Lower lobe of right lung (tissue), 2 donors: Measurements from ENCODE around the gene ECHS1. TPM values are rescaled to one million over a fixed set of nuclear protein-coding genes. Genes with fewer than 3 reads are reported as not detected.

Source experiments
- ATAC-seq, 2 donors: fragments of 200-7000 bp; cut with Tn5 transposase; one replicate each; pipeline ENCODE4 v1.9.1; 2020 to 2022; ENCODE audit warnings: mild to moderate bottlenecking in 2 of 2, moderate library complexity in 2 of 2
- DNase-seq: peaks from one replicate; pipeline ENCODE4 v3.0.0-alpha.2; 2020
- H3K27ac ChIP-seq: fragments of 200-600 bp; one replicate; pipeline ENCODE4 v1.8.0; 2022
- H3K27me3 ChIP-seq: fragments of 200-600 bp; one replicate; pipeline ENCODE4 v1.8.0; 2022; ENCODE audit warnings: low read depth
- H3K36me3 ChIP-seq: fragments of 200-600 bp; one replicate; pipeline ENCODE4 v1.8.0; 2022; ENCODE audit warnings: mild to moderate bottlenecking
- H3K4me1 ChIP-seq: fragments of 200-600 bp; one replicate; pipeline ENCODE4 v1.8.0; 2022
- H3K4me3 ChIP-seq: fragments of 200-600 bp; one replicate; pipeline ENCODE4 v1.8.0; 2022; ENCODE audit warnings: mild to moderate bottlenecking
- H3K9me3 ChIP-seq: fragments of 200-600 bp; one replicate; pipeline ENCODE4 v1.8.0; 2022
- intact Hi-C: fragments of 100-400 bp; cut with DNase I; formaldehyde crosslinking; loops from one replicate; pipeline ENCODE4 v1.11.0; 2022
- total RNA-seq: library from RNA; stranded (reverse); fragmentation: NEBNext Ultra II Directional; extraction: Animal tissue kit (Norgen Biotek cat#: 25700); gene quantifications from one replicate; pipeline ENCODE4 v1.2.1, GENCODE V29; 2021
- TF ChIP-seq, protein P1 (sequence below): fragments of 200-600 bp; IDR thresholded peaks from one replicate; pipeline ENCODE4 v1.8.0; 2022; ENCODE audit warnings: antibody characterized with exemption, mild to moderate bottlenecking
- donor health status: DM: no; HTN: yes; CAD: no; lungs with severe emphysema.

ECHS1 gene
- total RNA-seq, 1 donor from 2014 or later = 59.5 TPM

DNA sequence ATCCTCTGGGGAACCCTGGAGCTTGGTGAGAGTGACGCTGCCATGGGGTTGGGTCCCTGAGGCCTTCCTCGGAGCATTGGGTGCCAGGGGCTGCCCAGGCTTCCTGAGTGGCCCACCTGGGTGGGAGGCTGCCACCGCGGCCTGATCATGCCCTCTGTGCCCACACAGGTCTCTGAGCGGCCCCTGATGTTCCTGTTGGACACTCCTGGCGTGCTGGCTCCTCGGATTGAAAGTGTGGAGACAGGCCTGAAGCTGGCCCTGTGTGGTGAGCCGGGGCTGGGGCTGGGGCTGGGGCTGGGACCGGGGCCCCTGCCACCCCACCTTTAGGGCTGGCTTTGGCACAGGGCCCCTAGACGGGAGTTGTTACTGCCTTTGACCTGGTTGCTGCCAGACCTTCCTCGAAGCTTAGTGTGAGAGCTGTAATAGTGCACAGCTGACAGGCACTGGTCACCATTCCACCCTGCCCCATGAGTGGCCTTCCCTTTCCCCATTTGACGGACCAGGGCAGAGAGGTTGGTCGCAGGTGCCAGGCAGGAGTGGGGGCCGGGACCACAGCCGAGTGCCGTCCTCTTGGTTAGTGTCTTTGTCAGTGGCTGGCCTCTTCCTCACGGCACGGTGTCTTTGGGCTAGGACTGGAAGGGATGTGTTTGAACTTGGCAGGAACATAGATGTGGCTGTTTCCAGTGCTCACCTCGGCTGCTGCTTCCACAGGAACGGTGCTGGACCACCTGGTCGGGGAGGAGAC lies 29.0 kb upstream of the ECHS1 start:
- H3K4me1 ChIP-seq = no peaks in the 10 kb centered on the region
- no peaks in the 10 kb centered on the region for H3K9me3 ChIP-seq
- peak; percentile 42 for DNase-seq
- H3K27ac ChIP-seq = peak overlapping the region; percentile 18
- H3K27me3 ChIP-seq = no peaks in the 10 kb centered on the region
- peak in 1 of 2 donors; percentile 16 for ATAC-seq
- intact Hi-C loops = no loop called here
- no peak overlapping the region for H3K4me3 ChIP-seq
- TF ChIP-seq, protein P1, sequence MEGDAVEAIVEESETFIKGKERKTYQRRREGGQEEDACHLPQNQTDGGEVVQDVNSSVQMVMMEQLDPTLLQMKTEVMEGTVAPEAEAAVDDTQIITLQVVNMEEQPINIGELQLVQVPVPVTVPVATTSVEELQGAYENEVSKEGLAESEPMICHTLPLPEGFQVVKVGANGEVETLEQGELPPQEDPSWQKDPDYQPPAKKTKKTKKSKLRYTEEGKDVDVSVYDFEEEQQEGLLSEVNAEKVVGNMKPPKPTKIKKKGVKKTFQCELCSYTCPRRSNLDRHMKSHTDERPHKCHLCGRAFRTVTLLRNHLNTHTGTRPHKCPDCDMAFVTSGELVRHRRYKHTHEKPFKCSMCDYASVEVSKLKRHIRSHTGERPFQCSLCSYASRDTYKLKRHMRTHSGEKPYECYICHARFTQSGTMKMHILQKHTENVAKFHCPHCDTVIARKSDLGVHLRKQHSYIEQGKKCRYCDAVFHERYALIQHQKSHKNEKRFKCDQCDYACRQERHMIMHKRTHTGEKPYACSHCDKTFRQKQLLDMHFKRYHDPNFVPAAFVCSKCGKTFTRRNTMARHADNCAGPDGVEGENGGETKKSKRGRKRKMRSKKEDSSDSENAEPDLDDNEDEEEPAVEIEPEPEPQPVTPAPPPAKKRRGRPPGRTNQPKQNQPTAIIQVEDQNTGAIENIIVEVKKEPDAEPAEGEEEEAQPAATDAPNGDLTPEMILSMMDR = no peak
- peaks cover 85% of the 10 kb centered on the region for H3K36me3 ChIP-seq

DNA sequence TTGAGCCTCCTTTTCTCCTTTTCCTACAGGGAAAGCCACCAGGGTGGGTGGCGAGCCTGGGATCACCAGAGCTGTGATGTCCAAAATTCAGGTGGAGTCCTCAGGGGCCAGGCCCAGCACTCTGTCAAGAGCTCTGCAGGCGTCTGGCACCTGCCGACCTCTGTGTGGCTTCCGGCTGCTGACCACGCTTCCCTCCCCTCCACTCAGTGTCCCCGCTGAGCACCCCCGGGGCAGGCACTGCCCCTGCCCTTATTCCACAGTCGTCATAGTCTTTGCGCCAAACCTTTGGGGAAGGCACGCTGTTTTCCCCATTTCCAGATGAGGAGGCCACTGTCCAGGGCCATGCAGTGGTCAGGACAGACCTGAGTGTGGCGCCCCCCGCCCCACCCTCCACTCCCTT lies 28.3 kb upstream of the ECHS1 start:
- peak in 1 of 2 donors; percentile 22 for ATAC-seq
- intact Hi-C loops = no loop called here
- no peak overlapping the region for H3K4me3 ChIP-seq
- peaks cover 83% of the 10 kb centered on the region for H3K36me3 ChIP-seq
- H3K9me3 ChIP-seq = no peaks in the 10 kb centered on the region
- peak overlapping the region; percentile 39 for H3K27ac ChIP-seq
- TF ChIP-seq, protein P1 = no peak
- H3K27me3 ChIP-seq = no peaks in the 10 kb centered on the region
- no peak for DNase-seq
- no peaks in the 10 kb centered on the region for H3K4me1 ChIP-seq

DNA sequence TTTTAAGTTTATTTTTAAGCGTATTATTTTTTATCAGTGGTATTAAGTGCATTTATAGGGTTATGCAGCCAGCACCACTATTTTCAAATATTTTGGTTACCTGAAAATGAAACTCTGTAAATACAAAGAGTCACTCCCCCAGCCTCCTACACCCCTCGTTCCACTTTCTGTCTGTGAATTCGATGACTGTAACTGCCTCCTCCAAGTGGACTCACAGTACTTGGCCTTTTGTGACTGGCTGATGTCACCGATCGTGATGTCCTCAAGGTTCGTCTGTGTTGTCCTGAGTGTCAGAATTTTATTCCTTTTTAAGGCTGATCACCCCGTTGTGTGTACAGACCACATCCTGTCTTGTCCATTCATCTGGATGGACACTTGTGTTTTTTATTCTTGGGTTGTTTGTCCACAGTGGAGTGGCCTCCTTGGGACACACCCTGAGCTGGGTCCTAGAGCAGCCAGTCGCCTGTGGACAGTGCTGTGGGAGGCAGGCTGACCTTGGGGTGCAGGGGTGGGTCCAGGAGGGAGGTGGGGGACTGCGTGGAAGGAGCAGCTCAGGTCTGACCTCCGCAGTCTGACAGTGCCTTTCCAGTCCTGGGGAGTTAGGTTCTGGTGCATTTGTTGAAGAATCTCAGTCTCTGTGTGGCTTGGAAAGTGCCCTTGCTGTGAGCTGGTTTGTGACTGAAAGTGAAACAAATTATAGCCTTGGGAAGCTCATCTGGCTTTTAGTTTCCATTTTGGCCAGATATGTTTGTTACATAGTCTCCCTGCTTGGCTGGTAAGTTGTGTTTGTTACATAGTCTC lies 27.7 kb upstream of the ECHS1 start:
- ATAC-seq (peak; percentile 14 to 44), DNase-seq (no peak)
- Histone ChIP-seq H3K36me3 (peaks cover 83% of the 10 kb centered on the region), H3K27ac (peak overlapping the region; percentile 39), H3K27me3 (no peaks in the 10 kb centered on the region), H3K9me3 (no peaks in the 10 kb centered on the region), H3K4me1 (peaks cover under 1% of the 10 kb centered on the region), H3K4me3 (no peak overlapping the region)
- intact Hi-C loops = no loop called here
- TF ChIP-seq, protein P1 = no peak

DNA sequence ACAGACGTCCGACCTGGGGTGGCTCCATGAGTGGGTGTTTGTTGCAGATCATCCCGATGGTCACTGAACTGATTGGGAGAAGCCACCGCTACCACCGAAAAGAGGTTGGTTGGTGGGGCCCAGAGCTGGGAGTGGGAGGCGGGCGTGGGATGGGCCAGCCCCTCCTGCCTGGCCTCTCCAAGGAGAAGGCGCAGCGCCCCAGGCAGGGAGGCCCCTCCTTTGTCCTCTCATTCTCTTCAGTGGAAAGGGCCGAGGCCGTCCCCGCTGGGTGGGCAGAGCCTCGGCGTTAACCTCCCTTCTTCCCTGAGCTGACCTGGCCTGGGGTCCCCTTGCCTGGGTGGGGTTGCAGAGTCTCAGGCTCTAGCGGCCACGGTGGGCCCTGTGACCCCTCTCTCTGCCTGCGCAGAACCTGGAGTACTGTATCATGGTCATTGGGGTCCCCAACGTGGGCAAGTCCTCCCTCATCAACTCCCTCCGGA lies 26.0 kb upstream of the ECHS1 start:
- Histone ChIP-seq H3K4me3 (no peak overlapping the region), H3K27me3 (no peaks in the 10 kb centered on the region), H3K9me3 (no peaks in the 10 kb centered on the region), H3K4me1 (peaks cover 12% of the 10 kb centered on the region), H3K36me3 (peaks cover 71% of the 10 kb centered on the region), H3K27ac (no peak overlapping the region)
- DNase-seq (peak; percentile 28), ATAC-seq (no peak)
- TF ChIP-seq, protein P1 = no peak
- intact Hi-C loops = no loop called here

DNA sequence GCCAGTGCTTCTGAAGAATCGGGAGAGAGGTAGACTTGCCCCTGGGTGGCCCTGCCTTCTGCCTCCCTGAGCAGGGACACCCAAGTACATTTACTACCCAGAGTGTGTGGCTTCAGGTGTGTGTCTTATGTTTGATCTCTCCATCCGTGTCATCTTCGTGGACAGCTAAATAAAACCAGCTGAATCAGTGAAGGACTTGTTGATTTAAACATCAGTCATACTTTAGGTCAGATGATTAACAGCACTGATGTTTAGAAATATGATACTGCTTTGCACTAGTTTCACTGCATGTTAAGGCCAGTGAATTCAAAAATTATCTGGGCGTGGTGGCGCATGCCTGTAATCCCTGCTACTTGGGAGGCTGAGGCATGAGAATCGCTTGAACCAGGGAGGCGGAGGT lies 24.8 kb upstream of the ECHS1 start:
- Histone ChIP-seq H3K27me3 (no peaks in the 10 kb centered on the region), H3K36me3 (peaks cover 65% of the 10 kb centered on the region), H3K9me3 (no peaks in the 10 kb centered on the region), H3K4me1 (peaks cover 18% of the 10 kb centered on the region), H3K27ac (no peak overlapping the region), H3K4me3 (no peak overlapping the region)
- intact Hi-C loops = no loop called here
- ATAC-seq = no peak
- TF ChIP-seq, protein P1 = no peak
- DNase-seq = no peak
